Tibial nerve (tissue), 3 donors: Measurements from ENCODE around the gene PSMD8.

ENCODE experiments used
- CTCF ChIP-seq, 5 experiments: fragments of 200-600 bp in 3 of 5; fragments of 450-650 bp in 2 of 5; sonication (generic) in 3 of 5; IDR thresholded peaks; one replicate each; pipeline ENCODE4 v1.5.1; 2016 to 2019; ENCODE audit warnings: antibody characterized with exemption in 5 of 5, mild to moderate bottlenecking in 3 of 5, moderate library complexity in 2 of 5
- POLR2A ChIP-seq, 2 donors: fragments of 450-650 bp; IDR thresholded peaks; one replicate each; pipeline ENCODE4 v1.6.1; 2017; ENCODE audit warnings: antibody characterized with exemption in 2 of 2, mild to moderate bottlenecking in 2 of 2, moderate library complexity in 2 of 2

DNA sequence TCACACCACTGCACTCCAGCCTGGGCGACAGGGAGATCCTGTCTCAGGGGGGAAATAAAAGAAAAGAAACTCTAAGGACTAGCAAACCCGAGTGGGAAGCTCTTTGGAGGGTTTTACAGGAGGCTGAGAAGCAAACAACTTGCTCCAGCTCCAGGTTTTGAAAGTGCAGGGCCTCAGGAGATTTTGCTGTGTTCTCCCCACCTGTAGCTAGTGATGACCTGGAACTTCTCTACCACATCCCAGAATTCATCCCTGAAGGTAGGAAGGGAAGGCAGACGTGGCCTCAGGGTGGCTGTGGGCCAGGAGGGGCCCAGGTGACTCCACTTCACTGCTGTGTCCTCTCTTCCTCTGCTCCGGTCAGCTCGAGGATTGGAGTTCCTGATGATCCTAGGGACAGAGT, 16.3 kb upstream of the PSMD8 start:
- no peak for TF ChIP-seq CTCF (IDR thresholded peaks at IDR 0.05)
- TF ChIP-seq POLR2A (IDR thresholded peaks at IDR 0.05) = no peak
